ENCODE data around the gene SFN.
"Not testable (repeated sequence)": the region's sequence is repeated elsewhere in the genome, so short reads cannot be mapped to it uniquely, and the experiment has no call there.

Gene SFN

GRCh38 chr1:26839339-26839722, 23.6 kb upstream of the SFN start:
- DNase-seq (ENCODE audit: extremely low spot score) = no peak
- ChIA-PET POLR2A (interaction anchor here (0.7 to 1.2 kb wide), 4 partner anchors 9 to 61 kb away, joined by 3 to 10 read pairs (median 4); partner anchors contain the start of gene GPATCH3), CTCF (interaction anchor here (0.7 to 4.9 kb wide), 15 partner anchors 10 to 240 kb away, joined by 3 to 39 read pairs (median 6); partner anchors contain the start of genes SFN and ZDHHC18)
- TF ChIP-seq, protein P1, sequence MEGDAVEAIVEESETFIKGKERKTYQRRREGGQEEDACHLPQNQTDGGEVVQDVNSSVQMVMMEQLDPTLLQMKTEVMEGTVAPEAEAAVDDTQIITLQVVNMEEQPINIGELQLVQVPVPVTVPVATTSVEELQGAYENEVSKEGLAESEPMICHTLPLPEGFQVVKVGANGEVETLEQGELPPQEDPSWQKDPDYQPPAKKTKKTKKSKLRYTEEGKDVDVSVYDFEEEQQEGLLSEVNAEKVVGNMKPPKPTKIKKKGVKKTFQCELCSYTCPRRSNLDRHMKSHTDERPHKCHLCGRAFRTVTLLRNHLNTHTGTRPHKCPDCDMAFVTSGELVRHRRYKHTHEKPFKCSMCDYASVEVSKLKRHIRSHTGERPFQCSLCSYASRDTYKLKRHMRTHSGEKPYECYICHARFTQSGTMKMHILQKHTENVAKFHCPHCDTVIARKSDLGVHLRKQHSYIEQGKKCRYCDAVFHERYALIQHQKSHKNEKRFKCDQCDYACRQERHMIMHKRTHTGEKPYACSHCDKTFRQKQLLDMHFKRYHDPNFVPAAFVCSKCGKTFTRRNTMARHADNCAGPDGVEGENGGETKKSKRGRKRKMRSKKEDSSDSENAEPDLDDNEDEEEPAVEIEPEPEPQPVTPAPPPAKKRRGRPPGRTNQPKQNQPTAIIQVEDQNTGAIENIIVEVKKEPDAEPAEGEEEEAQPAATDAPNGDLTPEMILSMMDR (IDR thresholded peaks at IDR 0.05; ENCODE audit: control extremely low read depth, extremely low read depth, low read depth, missing control alignments) = no peak

DNA sequence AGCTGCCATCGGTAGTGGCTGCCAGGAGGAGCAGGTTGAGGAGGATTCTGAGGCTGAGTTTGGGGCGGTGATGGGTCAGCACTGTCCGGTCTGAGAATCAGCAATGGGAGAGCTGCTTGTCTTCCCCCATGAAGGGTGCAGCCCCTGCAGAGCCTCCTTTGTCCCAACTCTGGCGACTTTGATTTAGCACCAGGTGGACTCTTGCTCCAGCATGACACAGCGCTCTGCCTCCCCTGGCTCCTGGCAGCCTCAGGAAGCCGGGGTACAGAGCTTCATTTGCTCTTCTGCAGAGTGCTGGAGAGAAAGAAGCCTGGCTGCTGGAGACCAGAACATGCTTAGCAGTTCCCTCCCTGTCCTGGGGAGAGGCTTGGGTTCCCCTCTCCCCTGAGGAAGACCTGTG, 23.2 kb upstream of the SFN start:
- CTCF ChIA-PET = interaction anchor here (1.6 to 4.9 kb wide), 6 partner anchors 10 to 47 kb away, joined by 4 to 39 read pairs (median 12); partner anchors contain the start of gene SFN
- TF ChIP-seq, protein P1 (IDR thresholded peaks at IDR 0.05; ENCODE audit: control extremely low read depth, extremely low read depth, low read depth, missing control alignments) = no peak
- no peak for DNase-seq (ENCODE audit: extremely low spot score)
- POLR2A ChIA-PET = interaction anchor here (0.6 kb wide), 1 partner anchor 316 kb away, joined by 4 read pairs; no protein-coding TSS in a partner anchor

GRCh38 chr1:26844424-26845196, 18.3 kb upstream of the SFN start:
- DNase-seq (ENCODE audit: extremely low spot score) = no peak
- TF ChIP-seq, protein P1 (IDR thresholded peaks at IDR 0.05; ENCODE audit: control extremely low read depth, extremely low read depth, low read depth, missing control alignments) = no peak
- POLR2A ChIA-PET = no interaction called here
- CTCF ChIA-PET = interaction anchor here (1.4 kb wide), 1 partner anchor 35 kb away, joined by 3 read pairs; no protein-coding TSS in a partner anchor

- DNase-seq (ENCODE audit: extremely low spot score) = not testable (repeated sequence)
- CTCF ChIA-PET = interaction anchor here (1.3 to 5.0 kb wide), 2 partner anchors 15 to 246 kb away, joined by 7 to 72 read pairs; partner anchors contain the start of gene SFN
- POLR2A ChIA-PET = interaction anchor here (0.9 kb wide), 1 partner anchor 9 kb away, joined by 4 read pairs; no protein-coding TSS in a partner anchor
Measured at GRCh38 chr1:26847826-26848225, 15.1 kb upstream of the SFN start.

DNA sequence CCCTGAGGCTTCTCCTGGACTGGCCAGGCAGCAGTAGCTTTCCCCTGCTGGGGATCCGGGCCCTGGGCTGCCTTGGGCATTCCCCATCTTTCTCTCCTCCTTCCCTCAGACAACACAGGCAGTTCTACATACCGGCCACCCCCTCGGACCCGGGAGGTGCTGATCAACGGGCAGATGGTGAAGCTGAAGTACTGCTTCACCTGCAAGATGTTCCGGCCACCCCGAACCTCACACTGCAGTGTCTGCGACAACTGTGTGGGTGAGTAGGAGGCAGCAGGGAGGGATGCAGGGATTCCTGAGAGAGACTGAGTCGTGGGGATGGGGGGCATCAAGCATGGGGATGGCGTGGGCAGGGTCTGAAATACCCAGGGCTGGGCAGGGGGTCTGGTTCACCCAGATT, 14.4 kb upstream of the SFN start:
- DNase-seq (ENCODE audit: extremely low spot score) = no peak
- ChIA-PET CTCF (interaction anchor here (0.8 to 5.0 kb wide), 8 partner anchors 10 to 246 kb away, joined by 3 to 72 read pairs (median 8); partner anchors contain the start of genes SFN and ZDHHC18), POLR2A (interaction anchor here (0.9 kb wide), 1 partner anchor 10 kb away, joined by 4 read pairs; no protein-coding TSS in a partner anchor)
- TF ChIP-seq, protein P1 (IDR thresholded peaks at IDR 0.05; ENCODE audit: control extremely low read depth, extremely low read depth, low read depth, missing control alignments) = no peak

DNA sequence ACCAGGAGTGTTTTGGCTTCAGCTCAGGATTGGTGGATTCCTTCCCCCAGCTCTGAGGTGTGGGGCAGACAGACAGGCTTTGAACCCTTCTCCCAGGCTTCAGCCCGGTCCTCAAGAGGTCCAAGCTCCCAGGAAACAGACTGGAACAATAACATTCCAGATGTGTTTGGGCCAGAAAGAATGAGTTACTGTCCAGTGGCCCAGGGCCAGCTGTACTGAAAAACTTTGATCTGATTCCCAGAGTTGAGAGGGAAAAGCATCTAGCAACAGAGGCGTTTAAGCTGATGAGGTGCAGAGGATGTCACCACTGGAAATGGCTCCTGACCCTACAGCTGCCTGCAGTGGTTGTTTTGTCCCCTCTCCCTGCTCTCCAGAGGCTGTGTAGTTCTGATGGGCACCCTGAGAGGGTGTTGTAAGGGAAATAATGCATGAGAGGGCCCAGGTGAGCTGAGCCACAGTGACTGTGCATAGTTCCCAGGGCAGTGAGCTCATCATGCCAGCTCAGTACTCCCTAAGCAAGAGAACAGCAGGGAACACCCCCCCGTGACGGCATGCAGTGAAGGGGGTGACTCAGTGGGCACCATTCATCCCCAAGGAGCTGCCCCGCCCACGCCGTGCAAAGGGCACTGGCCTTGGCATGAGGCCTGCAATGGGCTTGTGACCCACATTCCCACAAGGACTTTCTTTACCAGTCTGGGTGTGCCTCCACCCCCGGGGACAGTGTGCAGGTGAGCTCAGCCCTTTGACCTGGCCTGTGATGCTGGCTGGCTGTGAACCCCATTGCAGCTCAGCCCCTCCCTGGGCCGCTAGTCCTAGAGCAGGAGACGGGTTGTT, 13.8 kb upstream of the SFN start:
- TF ChIP-seq, protein P1 (IDR thresholded peaks at IDR 0.05; ENCODE audit: control extremely low read depth, extremely low read depth, low read depth, missing control alignments) = no peak
- POLR2A ChIA-PET = interaction anchor here (2.1 kb wide), 1 partner anchor 10 kb away, joined by 8 read pairs; no protein-coding TSS in a partner anchor
- CTCF ChIA-PET = interaction anchor here (0.6 to 5.0 kb wide), 10 partner anchors 8 to 58 kb away, joined by 3 to 72 read pairs (median 6); partner anchors contain the start of genes SFN and ZDHHC18
- DNase-seq (ENCODE audit: extremely low spot score) = no peak

All from GM10248 (cell line).